ENCODE data around the gene DOCK3. TPM values are rescaled to one million over a fixed set of nuclear protein-coding genes. Genes with fewer than 3 reads are reported as not detected.

The DOCK3 gene
- total and polyA plus RNA-seq, 9 donors = 0.04 to 0.71 (median 0.27) TPM; not detected in 1

DNA sequence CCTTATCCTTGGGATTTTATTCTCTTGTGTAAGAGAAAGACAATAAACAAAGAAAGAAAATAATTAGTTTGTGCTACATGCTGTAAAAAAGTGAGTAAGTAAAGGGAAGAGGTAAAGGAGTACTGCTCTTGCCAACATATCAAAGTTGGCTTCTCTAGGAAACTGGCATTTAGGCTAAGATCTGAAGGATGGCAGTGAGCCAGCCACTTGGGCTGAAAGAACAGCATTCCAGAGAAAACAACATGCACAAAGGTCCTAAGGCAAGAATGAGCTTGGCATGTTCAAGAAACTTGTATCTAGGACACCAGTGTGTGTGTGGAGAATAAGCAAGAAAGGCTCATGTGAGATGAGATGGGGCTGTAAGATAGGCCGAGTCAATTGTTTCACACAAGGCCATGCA lies 464.9 kb downstream of the DOCK3 start:
- Histone ChIP-seq H3K4me3 (no peak overlapping the region), H3K4me1 (ENCODE audit: insufficient read depth) (no peaks in the 10 kb centered on the region), H3K27ac (no peak overlapping the region), H3K27me3 (no peaks in the 10 kb centered on the region), H3K36me3 (no peaks in the 10 kb centered on the region), H3K9me3 (no peaks in the 10 kb centered on the region)
- TF ChIP-seq POLR2A (IDR thresholded peaks at IDR 0.05) = no peak
- TF ChIP-seq EP300 (IDR thresholded peaks at IDR 0.05) = no peak
- TF ChIP-seq, protein P1, sequence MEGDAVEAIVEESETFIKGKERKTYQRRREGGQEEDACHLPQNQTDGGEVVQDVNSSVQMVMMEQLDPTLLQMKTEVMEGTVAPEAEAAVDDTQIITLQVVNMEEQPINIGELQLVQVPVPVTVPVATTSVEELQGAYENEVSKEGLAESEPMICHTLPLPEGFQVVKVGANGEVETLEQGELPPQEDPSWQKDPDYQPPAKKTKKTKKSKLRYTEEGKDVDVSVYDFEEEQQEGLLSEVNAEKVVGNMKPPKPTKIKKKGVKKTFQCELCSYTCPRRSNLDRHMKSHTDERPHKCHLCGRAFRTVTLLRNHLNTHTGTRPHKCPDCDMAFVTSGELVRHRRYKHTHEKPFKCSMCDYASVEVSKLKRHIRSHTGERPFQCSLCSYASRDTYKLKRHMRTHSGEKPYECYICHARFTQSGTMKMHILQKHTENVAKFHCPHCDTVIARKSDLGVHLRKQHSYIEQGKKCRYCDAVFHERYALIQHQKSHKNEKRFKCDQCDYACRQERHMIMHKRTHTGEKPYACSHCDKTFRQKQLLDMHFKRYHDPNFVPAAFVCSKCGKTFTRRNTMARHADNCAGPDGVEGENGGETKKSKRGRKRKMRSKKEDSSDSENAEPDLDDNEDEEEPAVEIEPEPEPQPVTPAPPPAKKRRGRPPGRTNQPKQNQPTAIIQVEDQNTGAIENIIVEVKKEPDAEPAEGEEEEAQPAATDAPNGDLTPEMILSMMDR (IDR thresholded peaks at IDR 0.05) = no peak
- 81 to 91% (median 84%) methylated on average over 1 of the region's 1 CpG for whole genome bisulfite sequencing, 3 donors
- DNase-seq = no peak
- intact Hi-C loops (cut with DNase I) = no loop called here

DNA sequence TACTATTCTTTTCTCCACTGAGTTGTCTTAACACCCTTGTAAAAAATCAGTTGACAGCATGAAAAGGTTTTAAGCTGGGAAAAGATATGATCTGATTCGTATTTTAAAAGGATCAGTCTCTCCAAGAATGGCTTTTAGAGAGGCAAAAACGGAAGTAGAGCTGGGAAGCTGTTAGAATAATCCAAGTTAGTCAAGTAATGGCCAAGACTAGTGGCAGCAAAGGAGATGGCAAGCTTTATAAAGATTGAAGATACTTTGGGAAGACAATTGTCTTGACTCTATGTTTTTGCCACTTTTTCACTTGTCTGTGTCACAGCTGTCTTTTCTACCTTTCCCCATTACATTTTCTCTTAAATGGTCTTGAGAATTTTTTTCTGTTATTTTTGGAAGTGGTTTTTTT lies 466.8 kb downstream of the DOCK3 start:
- intact Hi-C loops (cut with DNase I) = no loop called here
- no peak for DNase-seq
- Histone ChIP-seq H3K4me3 (no peak overlapping the region), H3K27me3 (no peaks in the 10 kb centered on the region), H3K4me1 (ENCODE audit: insufficient read depth) (no peaks in the 10 kb centered on the region), H3K27ac (no peak overlapping the region), H3K9me3 (no peaks in the 10 kb centered on the region), H3K36me3 (no peaks in the 10 kb centered on the region)
- TF ChIP-seq, protein P1 (IDR thresholded peaks at IDR 0.05) = no peak
- TF ChIP-seq EP300 (IDR thresholded peaks at IDR 0.05) (no peak), POLR2A (IDR thresholded peaks at IDR 0.05) (no peak)
- 39 to 51% (median 44%) methylated on average over 2 of the region's 2 CpGs for WGBS, 3 donors

DNA sequence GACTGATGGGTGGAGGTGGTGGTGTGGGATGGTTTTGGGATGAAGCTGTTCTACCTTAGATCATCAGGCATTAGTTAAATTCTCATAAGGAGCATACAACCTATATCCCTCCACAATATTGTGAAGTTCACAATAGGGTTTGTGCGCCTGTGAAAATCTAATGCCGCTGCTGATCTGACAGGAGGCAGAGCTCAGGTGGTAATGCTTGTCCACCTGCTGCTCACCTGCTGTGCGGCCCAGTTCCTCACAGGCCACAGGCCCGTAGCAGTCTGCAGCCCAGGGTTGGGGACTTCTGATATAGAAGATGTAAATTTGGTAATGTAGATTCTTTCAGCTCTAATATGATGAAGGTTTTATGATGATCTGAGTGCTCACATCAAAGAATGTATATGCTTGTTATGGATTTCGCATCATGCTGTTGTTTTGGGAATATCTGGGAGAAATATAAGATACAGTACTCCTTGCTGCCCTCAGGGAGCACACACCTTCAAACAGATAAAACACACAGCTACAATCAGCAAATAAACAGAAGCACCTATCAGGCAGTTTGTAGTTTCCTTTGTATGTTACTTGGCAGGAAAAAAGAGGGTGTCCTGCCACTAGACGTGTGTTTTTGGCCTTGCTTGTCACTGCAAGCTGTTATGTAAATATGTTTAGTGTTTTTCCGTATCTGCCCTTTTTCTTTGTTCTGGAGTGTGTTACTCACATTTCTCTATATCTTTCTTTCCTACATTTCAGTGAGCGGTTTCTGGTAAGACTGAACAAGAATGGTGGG lies 471.3 kb downstream of the DOCK3 start:
- H3K9me3 ChIP-seq = no peaks in the 10 kb centered on the region
- H3K27me3 ChIP-seq = no peaks in the 10 kb centered on the region
- WGBS, 3 donors = 80 to 89% (median 83%) methylated on average over 8 of the region's 8 CpGs
- intact Hi-C loops (cut with DNase I) = no loop called here
- TF ChIP-seq, protein P1 (IDR thresholded peaks at IDR 0.05) = no peak
- no peak for DNase-seq
- H3K27ac ChIP-seq = no peak overlapping the region
- H3K36me3 ChIP-seq = no peaks in the 10 kb centered on the region
- H3K4me3 ChIP-seq = no peak overlapping the region
- H3K4me1 ChIP-seq (ENCODE audit: insufficient read depth) = no peaks in the 10 kb centered on the region

DNA sequence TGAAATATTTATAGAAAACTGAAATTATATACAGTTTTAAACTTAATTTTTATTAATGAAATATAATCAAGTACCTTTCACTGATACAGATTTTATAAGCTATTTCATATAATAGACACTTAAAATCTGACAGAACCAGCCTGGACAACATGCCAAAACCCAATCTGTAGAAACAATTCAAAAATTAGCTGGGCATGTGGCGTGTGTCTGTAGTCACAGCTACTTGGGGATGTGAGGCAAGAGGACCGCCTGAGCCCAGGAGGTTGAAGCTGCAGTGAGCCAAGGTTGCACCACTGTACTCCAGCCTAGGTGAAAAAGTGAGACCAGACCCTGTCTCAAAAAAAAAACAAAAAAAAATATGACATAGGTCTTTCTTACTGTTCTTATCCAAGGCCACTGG lies 472.1 kb downstream of the DOCK3 start:
- Histone ChIP-seq H3K4me1 (ENCODE audit: insufficient read depth) (no peaks in the 10 kb centered on the region), H3K27me3 (no peaks in the 10 kb centered on the region), H3K9me3 (no peaks in the 10 kb centered on the region), H3K27ac (no peak overlapping the region), H3K36me3 (no peaks in the 10 kb centered on the region), H3K4me3 (no peak overlapping the region)
- TF ChIP-seq EP300 (IDR thresholded peaks at IDR 0.05) (no peak), POLR2A (IDR thresholded peaks at IDR 0.05) (no peak)
- TF ChIP-seq, protein P1 (IDR thresholded peaks at IDR 0.05) = no peak
- 83 to 91% (median 88%) methylated on average over 2 of the region's 2 CpGs for WGBS, 3 donors
- no peak for DNase-seq
- intact Hi-C loops (cut with DNase I) = no loop called here

All from ovary (tissue), 9 donors.